Stimulated activated naive CD8-positive, alpha-beta T cell treated with anti-CD3 and anti-CD28 coated beads, Interleukin-15, Interleukin-2, amounts not matched to agents 100 ng/mL and 50 ng/mL, for 24 hours (primary cell): ENCODE results near the gene DCTN5.

Source experiments
- H3K27ac Mint-ChIP-seq: one replicate; pipeline ENCODE4 v1.8.0; 2021; ENCODE audit warnings: mild to moderate bottlenecking, mixed read lengths
- H3K27me3 Mint-ChIP-seq: one replicate; pipeline ENCODE4 v1.8.0; 2021; ENCODE audit warnings: mixed read lengths
- H3K36me3 Mint-ChIP-seq: one replicate; pipeline ENCODE4 v1.8.0; 2021; ENCODE audit warnings: low read depth, mixed read lengths
- H3K4me1 Mint-ChIP-seq: one replicate; pipeline ENCODE4 v1.8.0; 2021; ENCODE audit warnings: low read depth, mixed read lengths
- H3K4me3 Mint-ChIP-seq: one replicate; pipeline ENCODE4 v1.8.0; 2021; ENCODE audit warnings: mild to moderate bottlenecking, mixed read lengths
- H3K9me3 Mint-ChIP-seq: one replicate; pipeline ENCODE4 v1.8.0; 2021; ENCODE audit warnings: mixed read lengths

DCTN5 gene

DNA sequence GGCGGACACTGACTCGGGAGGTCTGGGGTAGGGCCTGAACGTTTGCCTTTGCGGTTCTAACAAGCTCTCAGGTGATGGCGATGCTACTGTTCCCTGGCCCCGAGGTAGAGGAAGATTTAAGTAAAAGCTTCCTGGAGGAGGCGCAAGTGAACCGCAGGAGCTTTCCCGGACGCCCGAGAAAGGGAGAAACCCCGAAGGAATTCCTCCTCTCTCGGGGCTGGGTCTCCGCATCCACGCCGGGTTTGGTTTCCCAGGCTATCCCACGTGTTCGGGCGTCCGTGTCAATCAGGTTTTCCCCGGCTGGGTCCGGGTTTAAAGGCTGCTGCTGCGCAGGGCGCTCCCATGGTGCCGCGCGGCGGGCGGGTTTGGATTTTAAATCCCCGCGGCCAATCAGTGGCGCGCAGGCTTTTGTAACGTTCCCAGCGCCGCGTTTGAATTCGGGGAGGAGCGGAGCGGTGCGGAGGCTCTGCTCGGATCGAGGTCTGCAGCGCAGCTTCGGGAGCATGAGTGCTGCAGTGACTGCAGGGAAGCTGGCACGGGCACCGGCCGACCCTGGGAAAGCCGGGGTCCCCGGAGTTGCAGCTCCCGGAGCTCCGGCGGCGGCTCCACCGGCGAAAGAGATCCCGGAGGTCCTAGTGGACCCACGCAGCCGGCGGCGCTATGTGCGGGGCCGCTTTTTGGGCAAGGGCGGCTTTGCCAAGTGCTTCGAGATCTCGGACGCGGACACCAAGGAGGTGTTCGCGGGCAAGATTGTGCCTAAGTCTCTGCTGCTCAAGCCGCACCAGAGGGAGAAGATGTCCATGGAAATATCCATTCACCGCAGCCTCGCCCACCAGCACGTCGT lies 37.4 kb downstream of the DCTN5 start, which contains the start of gene PLK1:
Gene PLK1, plus strand, starts transcription at position 460 of the 844 bp plus-strand sequence. Its CDS starts 44 bp downstream, at position 504.
- H3K27ac Mint-ChIP-seq: peak within 1 kb of the TSS; percentile 49
- peaks cover 30% of the 10 kb centered on the region for H3K36me3 Mint-ChIP-seq
- peaks cover 19% of the 10 kb centered on the region for H3K4me1 Mint-ChIP-seq
- no peaks in the 10 kb centered on the region for H3K9me3 Mint-ChIP-seq
- no peaks in the 10 kb centered on the region for H3K27me3 Mint-ChIP-seq
- peak within 1 kb of the TSS; percentile 92 for H3K4me3 Mint-ChIP-seq

- Mint-ChIP-seq H3K27me3 (no peaks in the 10 kb centered on the region), H3K9me3 (no peaks in the 10 kb centered on the region), H3K27ac (peak overlapping the region; percentile 49), H3K4me1 (peaks cover 19% of the 10 kb centered on the region), H3K36me3 (peaks cover 35% of the 10 kb centered on the region), H3K4me3 (peak overlapping the region; percentile 92)
Observed at GRCh38 chr16:23679274-23679985, 38.2 kb downstream of the DCTN5 start.

GRCh38 chr16:23679986-23680336 lies 38.7 kb downstream of the DCTN5 start:
- Mint-ChIP-seq H3K36me3 (peaks cover 38% of the 10 kb centered on the region), H3K9me3 (no peaks in the 10 kb centered on the region), H3K27ac (no peak overlapping the region), H3K4me3 (peak overlapping the region; percentile 92), H3K27me3 (no peaks in the 10 kb centered on the region), H3K4me1 (peaks cover 19% of the 10 kb centered on the region)

GRCh38 chr16:23682181-23682580 lies 40.9 kb downstream of the DCTN5 start:
- peaks cover 19% of the 10 kb centered on the region for H3K4me1 Mint-ChIP-seq
- H3K27ac Mint-ChIP-seq: no peak overlapping the region
- H3K36me3 Mint-ChIP-seq: peaks cover 56% of the 10 kb centered on the region

GRCh38 chr16:23683487-23683886 lies 42.2 kb downstream of the DCTN5 start:
- Mint-ChIP-seq H3K4me1 (peaks cover 10% of the 10 kb centered on the region), H3K9me3 (no peaks in the 10 kb centered on the region), H3K36me3 (peaks cover 69% of the 10 kb centered on the region), H3K4me3 (no peak overlapping the region), H3K27me3 (no peaks in the 10 kb centered on the region), H3K27ac (no peak overlapping the region)

More at GRCh38 chr16:23682181-23682580, 40.9 kb downstream of the DCTN5 start:
- Mint-ChIP-seq H3K9me3 (no peaks in the 10 kb centered on the region), H3K27me3 (no peaks in the 10 kb centered on the region), H3K4me3 (no peak overlapping the region)

- H3K4me1 Mint-ChIP-seq: no peaks in the 10 kb centered on the region
- H3K4me3 Mint-ChIP-seq: no peak overlapping the region
- H3K9me3 Mint-ChIP-seq: no peaks in the 10 kb centered on the region
- no peaks in the 10 kb centered on the region for H3K27me3 Mint-ChIP-seq
- peaks cover 61% of the 10 kb centered on the region for H3K36me3 Mint-ChIP-seq
- no peak overlapping the region for H3K27ac Mint-ChIP-seq
Observed at GRCh38 chr16:23687034-23687808, 46.0 kb downstream of the DCTN5 start.

- no peak overlapping the region for H3K4me3 Mint-ChIP-seq
- no peaks in the 10 kb centered on the region for H3K27me3 Mint-ChIP-seq
- H3K27ac Mint-ChIP-seq: no peak overlapping the region
- peaks cover 49% of the 10 kb centered on the region for H3K36me3 Mint-ChIP-seq
- H3K9me3 Mint-ChIP-seq: no peaks in the 10 kb centered on the region
- H3K4me1 Mint-ChIP-seq: peaks cover 4% of the 10 kb centered on the region
Observed at GRCh38 chr16:23689442-23690187, 48.3 kb downstream of the DCTN5 start.

GRCh38 chr16:23690771-23691482 lies 49.7 kb downstream of the DCTN5 start:
- no peak overlapping the region for H3K27ac Mint-ChIP-seq
- peaks cover 41% of the 10 kb centered on the region for H3K36me3 Mint-ChIP-seq
- peaks cover under 1% of the 10 kb centered on the region for H3K27me3 Mint-ChIP-seq
- H3K9me3 Mint-ChIP-seq: no peaks in the 10 kb centered on the region
- H3K4me1 Mint-ChIP-seq: peaks cover 5% of the 10 kb centered on the region
- no peak overlapping the region for H3K4me3 Mint-ChIP-seq

DNA sequence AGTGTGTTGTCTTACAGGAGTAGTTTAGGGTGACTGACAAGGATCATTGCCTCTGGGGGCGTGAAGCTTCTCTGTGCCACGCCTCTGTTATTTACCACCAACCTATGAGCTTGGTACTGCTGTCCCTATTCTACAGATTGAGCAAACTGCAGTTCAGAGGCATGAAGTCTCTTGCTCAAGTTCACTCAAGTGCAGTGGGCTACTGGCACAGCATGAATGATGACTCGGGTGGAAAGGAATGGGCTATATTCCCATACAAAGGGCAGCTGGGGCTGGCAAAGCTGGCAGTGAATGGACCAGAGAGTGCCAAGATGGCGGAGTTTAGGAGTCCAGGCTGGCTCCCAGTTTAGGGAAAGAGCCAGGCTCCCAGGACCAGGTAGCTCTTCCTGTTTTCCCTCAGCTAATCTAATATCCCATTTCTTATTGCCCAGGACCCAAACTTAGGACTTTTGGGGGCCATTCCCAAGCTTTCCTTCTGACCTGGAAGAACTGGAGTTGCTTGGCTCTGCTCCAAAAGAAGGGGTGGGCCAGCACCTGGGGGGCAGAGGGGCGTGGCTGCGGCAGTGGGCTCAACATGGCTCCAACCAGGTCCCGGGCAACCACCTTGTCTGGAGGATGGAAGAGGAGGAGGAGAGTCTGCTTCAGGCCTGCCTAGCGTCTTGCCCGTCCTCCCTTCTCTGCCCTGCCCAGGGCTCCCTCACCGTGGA lies 50.4 kb downstream of the DCTN5 start:
- H3K36me3 Mint-ChIP-seq: peaks cover 36% of the 10 kb centered on the region
- H3K4me1 Mint-ChIP-seq: peaks cover 5% of the 10 kb centered on the region
- no peak overlapping the region for H3K27ac Mint-ChIP-seq
- no peaks in the 10 kb centered on the region for H3K9me3 Mint-ChIP-seq
- H3K27me3 Mint-ChIP-seq: peaks cover 5% of the 10 kb centered on the region
- H3K4me3 Mint-ChIP-seq: no peak overlapping the region

DNA sequence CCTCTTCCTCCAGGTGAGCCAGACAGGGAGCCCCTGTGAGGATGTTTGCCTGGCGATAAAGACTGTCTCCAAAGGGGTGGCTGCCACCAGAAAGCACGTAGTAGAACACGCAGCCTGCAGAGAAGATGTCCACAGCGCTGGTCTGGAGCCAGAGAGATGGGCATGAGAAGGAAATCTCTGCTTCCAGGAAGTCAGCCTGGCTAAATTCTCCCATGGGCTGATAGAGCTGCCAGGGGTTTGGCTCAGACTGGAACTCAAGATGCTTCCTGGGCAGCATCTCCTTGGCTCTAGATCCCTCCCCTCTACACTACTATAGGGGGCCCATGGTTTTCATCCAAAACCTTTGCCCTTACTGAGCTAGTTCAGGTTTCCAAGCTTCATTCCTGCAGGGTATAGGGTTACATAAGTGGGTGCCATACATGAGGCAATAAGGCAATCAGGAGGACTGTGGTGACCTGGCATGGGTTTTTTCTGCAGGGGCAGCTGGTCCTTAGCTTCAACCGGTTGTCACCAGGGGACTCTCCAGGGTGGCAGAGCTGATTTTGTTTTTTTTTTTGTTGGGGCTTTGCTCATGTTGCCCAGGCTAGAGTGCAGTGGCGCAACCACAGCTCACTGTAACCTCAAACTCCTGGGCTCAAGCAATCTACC lies 51.0 kb downstream of the DCTN5 start:
- H3K27ac Mint-ChIP-seq: no peak overlapping the region
- peaks cover 5% of the 10 kb centered on the region for H3K27me3 Mint-ChIP-seq
- peaks cover 5% of the 10 kb centered on the region for H3K4me1 Mint-ChIP-seq
- no peak overlapping the region for H3K4me3 Mint-ChIP-seq
- no peaks in the 10 kb centered on the region for H3K9me3 Mint-ChIP-seq
- peaks cover 29% of the 10 kb centered on the region for H3K36me3 Mint-ChIP-seq

DNA sequence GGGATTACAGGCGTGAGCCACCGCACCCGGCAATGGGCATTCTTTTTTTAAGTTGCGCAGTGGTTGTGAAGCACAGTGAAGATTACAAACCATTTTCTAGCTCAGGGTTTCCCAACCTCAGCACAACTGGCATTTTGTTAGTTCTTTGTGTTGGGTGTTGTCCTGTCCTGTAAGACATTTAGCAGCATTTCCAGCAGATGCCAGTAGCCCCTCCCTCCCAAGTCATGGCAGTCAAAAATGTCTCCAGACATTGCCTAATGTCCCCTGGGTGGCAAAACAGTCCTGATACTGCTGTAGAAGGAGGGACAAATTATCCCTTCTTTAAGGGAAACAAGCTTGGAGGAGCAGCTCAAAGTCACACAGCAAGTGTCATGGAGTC lies 53.0 kb downstream of the DCTN5 start:
- Mint-ChIP-seq H3K27ac (no peak overlapping the region), H3K36me3 (peaks cover 11% of the 10 kb centered on the region), H3K27me3 (peaks cover 5% of the 10 kb centered on the region), H3K4me1 (peaks cover 5% of the 10 kb centered on the region), H3K4me3 (no peak overlapping the region), H3K9me3 (no peaks in the 10 kb centered on the region)

DNA sequence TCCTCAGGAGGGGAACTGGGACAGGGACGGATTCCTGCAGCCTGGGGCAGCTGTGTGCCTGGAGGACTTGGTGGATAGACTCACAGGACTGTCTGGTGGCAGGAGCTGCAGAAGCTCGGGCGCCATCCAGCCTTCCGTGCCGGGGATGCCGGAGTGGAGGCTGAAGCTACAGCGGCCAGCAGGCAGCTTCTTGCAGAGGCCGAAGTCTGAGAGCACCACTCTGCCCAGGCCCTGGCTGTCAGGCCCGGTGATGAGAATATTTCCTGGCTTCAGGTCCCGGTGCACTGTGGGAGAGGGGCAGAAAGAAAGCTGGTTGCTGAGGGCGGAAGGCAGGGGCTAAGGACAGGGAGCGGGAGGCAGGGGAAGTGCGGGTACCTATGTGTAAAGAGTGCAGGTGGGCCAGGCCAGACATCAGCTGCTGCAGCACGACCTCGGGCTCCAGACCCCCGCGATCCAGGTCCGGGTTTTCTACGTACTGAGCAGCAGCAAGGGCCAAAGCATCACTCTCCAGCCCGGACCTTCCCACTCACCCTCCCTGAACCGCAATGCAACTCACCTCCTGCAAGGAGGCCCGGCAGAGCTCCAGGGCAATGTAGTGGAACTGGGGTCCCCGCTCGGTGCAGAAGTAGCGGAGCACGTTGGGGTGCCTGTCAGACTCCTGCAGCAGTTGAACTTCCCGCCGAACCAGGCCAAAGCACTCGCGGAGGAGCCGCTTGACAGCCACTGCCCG lies 53.5 kb downstream of the DCTN5 start:
- Mint-ChIP-seq H3K36me3 (peaks cover 6% of the 10 kb centered on the region), H3K9me3 (no peaks in the 10 kb centered on the region), H3K4me1 (peaks cover 5% of the 10 kb centered on the region), H3K4me3 (no peak overlapping the region), H3K27ac (no peak overlapping the region), H3K27me3 (peaks cover 5% of the 10 kb centered on the region)
